AG10803 (cell line): ENCODE results near the gene C6orf47.

Source experiments
- DNase-seq: peaks from one replicate; pipeline ENCODE4 v3.0.0; 2010; ENCODE audit warnings: low read depth
- H3K4me3 ChIP-seq: 2 replicates; pipeline ENCODE4 v1.5.1; 2011; ENCODE audit warnings: mild to moderate bottlenecking, low read length, control low read depth
- CTCF ChIP-seq: conservative IDR thresholded peaks from 2 replicates; pipeline ENCODE4 v1.5.1; 2011; ENCODE audit warnings: mild to moderate bottlenecking, low read length, control low read depth, inconsistent platforms

The C6orf47 gene

DNA sequence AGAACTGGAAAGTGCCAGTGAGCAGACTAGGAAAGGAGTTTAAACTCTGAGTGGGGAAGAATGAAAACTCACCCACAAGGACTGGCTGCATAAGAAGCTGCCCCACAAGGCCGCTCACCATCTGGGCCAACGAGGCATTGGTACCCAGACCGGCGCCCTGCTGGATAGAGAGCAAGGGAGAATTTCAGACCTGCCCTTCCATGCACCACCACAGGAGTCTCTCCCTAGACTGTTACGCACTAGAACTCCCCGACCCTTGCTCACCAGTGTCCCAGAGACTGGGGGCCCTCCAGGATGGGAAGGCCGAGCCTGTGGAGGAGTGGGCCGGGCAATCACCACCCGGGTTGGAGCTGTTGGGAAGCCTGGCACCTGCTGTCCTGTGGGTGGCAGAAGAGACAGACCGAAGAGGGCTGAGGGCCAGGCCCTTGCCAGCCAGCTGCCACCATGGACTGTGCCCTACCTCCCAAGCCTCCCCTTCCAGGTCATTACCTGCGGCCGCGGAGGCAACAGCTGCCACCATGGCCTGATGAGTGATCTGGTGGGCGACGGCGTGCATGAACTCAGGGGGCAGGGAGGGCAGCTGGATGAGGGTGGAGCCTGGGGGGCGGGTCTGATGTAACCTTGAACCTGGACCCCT is 16.6 kb downstream of the C6orf47 start:
- TF ChIP-seq CTCF, result no peak
- DNase-seq, result no peak
- H3K4me3 ChIP-seq, result no peak overlapping the region

GRCh38 chr6:31642798-31643570 is 17.6 kb downstream of the C6orf47 start:
- no peak overlapping the region for H3K4me3 ChIP-seq
- no peak for DNase-seq
- TF ChIP-seq CTCF, result no peak

DNA sequence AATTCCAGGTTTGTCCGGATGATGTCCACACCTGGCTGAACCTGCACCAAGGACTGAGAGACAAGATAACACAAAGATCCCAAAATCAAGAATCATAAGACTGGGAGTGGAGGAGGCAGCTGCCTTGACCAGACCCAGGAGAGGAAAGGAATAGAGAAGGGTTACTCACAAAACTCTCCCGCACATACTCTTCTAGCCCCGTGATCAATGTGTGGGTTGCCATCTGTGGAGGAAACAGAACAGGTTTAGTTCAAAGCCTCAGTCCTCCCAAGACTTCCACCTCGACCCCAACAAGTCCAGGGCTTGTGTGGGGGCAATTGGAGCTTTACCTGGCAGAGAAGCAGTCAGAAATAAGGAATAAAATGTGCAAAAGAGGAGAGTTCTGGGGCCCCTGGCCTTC is 19.2 kb downstream of the C6orf47 start:
- no peak for TF ChIP-seq CTCF

GRCh38 chr6:31640612-31641011 is 20.0 kb downstream of the C6orf47 start:
- DNase-seq, result no peak
- TF ChIP-seq CTCF, result no peak
- H3K4me3 ChIP-seq, result no peak overlapping the region

More for the DNA sequence above, 19.2 kb downstream of the C6orf47 start:
- no peak for DNase-seq
- no peak overlapping the region for H3K4me3 ChIP-seq

- peak; percentile 69 for DNase-seq
- TF ChIP-seq CTCF, result no peak
Measured at GRCh38 chr6:31639449-31639861, 21.1 kb downstream of the C6orf47 start.

GRCh38 chr6:31639043-31639442 is 21.5 kb downstream of the C6orf47 start:
- no peak for TF ChIP-seq CTCF
- no peak for DNase-seq

More at GRCh38 chr6:31639449-31639861, 21.1 kb downstream of the C6orf47 start:
- no peak overlapping the region for H3K4me3 ChIP-seq

More at GRCh38 chr6:31639043-31639442, 21.5 kb downstream of the C6orf47 start:
- H3K4me3 ChIP-seq, result no peak overlapping the region
